K562 treated with DMSO at 1 percent for 12 hours (cell line): ENCODE measurements around the gene IGSF1. TPM values are rescaled to one million over a fixed set of nuclear protein-coding genes. Genes with fewer than 3 reads are reported as not detected.

Experiments used
- total RNA-seq: library from RNA; unstranded; fragments of 300-600 nt; gene quantifications from 2 replicates; pipeline ENCODE4 v1.2.3, GENCODE V29; 2022; ENCODE audit not compliant: insufficient read depth

The IGSF1 gene, protein sequence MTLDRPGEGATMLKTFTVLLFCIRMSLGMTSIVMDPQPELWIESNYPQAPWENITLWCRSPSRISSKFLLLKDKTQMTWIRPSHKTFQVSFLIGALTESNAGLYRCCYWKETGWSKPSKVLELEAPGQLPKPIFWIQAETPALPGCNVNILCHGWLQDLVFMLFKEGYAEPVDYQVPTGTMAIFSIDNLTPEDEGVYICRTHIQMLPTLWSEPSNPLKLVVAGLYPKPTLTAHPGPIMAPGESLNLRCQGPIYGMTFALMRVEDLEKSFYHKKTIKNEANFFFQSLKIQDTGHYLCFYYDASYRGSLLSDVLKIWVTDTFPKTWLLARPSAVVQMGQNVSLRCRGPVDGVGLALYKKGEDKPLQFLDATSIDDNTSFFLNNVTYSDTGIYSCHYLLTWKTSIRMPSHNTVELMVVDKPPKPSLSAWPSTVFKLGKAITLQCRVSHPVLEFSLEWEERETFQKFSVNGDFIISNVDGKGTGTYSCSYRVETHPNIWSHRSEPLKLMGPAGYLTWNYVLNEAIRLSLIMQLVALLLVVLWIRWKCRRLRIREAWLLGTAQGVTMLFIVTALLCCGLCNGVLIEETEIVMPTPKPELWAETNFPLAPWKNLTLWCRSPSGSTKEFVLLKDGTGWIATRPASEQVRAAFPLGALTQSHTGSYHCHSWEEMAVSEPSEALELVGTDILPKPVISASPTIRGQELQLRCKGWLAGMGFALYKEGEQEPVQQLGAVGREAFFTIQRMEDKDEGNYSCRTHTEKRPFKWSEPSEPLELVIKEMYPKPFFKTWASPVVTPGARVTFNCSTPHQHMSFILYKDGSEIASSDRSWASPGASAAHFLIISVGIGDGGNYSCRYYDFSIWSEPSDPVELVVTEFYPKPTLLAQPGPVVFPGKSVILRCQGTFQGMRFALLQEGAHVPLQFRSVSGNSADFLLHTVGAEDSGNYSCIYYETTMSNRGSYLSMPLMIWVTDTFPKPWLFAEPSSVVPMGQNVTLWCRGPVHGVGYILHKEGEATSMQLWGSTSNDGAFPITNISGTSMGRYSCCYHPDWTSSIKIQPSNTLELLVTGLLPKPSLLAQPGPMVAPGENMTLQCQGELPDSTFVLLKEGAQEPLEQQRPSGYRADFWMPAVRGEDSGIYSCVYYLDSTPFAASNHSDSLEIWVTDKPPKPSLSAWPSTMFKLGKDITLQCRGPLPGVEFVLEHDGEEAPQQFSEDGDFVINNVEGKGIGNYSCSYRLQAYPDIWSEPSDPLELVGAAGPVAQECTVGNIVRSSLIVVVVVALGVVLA (N-terminal part only)
- 0.37 TPM in 1 of 2 replicates, not detected in the other for total RNA-seq

GRCh38 chrX:131288738-131289511 lies at the start of gene IGSF1:
IGSF1 (minus strand) TSS chrX:131289306; CDS start chrX:131286674, 2,632 bp downstream.

Other genes starting within 250 kb of the IGSF1 start
- gene ARHGAP36, start 231.0 kb downstream of the IGSF1 start, total RNA-seq: not detected in 2 replicates